Uterus (tissue), 2 donors: ENCODE results near the gene PFKFB2.

Experiments
- POLR2A ChIP-seq, 2 donors: fragments of 450-650 bp; IDR thresholded peaks; one replicate each; pipeline ENCODE4 v1.6.1; 2016; ENCODE audit warnings: antibody characterized with exemption in 2 of 2, mild to moderate bottlenecking in 1 of 2, moderate library complexity in 1 of 2
- TF ChIP-seq, protein P1 (sequence below), 4 experiments: fragments of 200-600 bp in 2 of 4; fragments of 450-650 bp in 2 of 4; sonication (generic) in 2 of 4; IDR thresholded peaks; one replicate each; pipeline ENCODE4 v1.5.1; 2016 to 2019; ENCODE audit warnings: antibody characterized with exemption in 4 of 4, mild to moderate bottlenecking in 2 of 4, moderate library complexity in 1 of 4

DNA sequence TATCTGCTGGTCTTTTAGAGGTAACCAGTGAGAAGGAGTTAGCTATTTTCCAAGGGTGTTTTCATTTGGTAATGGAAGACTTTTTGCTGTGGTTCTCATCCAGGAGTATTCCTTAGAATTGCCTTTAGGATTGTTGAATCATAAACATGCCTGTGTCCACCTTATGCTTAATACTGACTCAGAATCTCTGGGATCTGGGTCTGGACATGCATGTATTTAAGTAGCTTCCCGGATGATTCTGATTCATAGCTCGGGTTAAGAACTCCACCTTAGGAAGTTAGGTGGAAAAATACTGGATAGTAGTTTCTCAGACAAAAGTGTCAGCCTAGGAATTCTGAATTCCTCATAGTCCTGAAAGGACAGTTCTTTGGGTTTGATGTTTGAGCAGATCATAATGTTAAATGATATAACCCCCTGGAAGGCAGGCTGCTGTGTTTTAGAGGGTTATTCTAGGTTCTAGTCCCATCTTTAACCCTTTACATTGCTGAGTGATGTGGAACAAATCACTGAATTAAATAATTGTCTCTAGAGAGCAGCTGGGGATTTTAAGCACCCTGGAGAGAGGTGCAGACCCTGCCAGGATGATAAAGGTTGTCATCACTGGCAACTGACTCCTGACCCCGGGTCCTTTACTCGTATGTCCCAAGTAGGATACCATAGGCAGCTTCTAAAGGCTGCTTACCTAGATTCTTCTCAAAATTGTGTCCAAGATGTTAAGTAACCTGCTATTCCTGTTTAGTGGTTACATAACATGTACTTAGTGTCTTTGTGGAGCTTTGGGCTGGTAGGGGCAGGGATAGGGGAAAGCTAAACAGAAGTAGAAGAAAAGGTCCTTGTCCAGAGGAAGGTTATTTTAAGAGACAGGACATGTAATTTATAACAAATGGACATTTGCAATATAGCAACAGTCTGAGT is 21.1 kb downstream of the PFKFB2 start:
- no peak for TF ChIP-seq POLR2A (IDR thresholded peaks at IDR 0.05)
- TF ChIP-seq, protein P1, sequence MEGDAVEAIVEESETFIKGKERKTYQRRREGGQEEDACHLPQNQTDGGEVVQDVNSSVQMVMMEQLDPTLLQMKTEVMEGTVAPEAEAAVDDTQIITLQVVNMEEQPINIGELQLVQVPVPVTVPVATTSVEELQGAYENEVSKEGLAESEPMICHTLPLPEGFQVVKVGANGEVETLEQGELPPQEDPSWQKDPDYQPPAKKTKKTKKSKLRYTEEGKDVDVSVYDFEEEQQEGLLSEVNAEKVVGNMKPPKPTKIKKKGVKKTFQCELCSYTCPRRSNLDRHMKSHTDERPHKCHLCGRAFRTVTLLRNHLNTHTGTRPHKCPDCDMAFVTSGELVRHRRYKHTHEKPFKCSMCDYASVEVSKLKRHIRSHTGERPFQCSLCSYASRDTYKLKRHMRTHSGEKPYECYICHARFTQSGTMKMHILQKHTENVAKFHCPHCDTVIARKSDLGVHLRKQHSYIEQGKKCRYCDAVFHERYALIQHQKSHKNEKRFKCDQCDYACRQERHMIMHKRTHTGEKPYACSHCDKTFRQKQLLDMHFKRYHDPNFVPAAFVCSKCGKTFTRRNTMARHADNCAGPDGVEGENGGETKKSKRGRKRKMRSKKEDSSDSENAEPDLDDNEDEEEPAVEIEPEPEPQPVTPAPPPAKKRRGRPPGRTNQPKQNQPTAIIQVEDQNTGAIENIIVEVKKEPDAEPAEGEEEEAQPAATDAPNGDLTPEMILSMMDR (IDR thresholded peaks at IDR 0.05) = no peak
